ENCODE data around the gene LMNTD2.
A peak's percentile ranks its signal among the peaks of the same experiment; 100 is the strongest.

LMNTD2 gene

DNA sequence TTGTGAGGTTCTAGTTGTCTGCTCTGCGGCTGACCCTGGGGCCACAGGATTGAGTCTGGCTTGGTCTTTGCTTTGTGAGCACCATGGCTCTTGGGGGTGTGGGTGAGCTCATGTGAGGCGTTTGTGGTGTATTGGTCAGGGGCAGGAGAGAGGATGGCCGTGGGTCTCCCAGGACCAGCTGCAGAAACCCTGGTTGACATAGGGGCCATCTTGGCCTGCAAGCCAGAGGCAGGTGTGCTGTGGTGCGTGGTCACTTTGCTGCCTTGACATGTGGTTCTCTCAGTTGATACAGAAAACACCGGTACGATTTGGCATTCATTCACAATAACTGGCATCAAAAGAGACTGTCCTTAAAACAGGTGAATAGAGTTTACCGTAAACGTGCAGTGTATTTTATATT is 27.0 kb upstream of the LMNTD2 start:
- Histone ChIP-seq H3K14ac (ENCODE audit: low read length in 2 of 2) (no peak overlapping the region), H2AK5ac (ENCODE audit: low read length, severe bottlenecking) (no peak overlapping the region), H3K4me1 (ENCODE audit: control insufficient read depth, insufficient read depth, low read depth, low read length) (peaks cover 10% of the 10 kb centered on the region), H3K9ac (ENCODE audit: low read length) (no peak overlapping the region), H3K4me3 (ENCODE audit: insufficient read depth in 1 of 2, low read depth in 1 of 2, low read length in 2 of 2) (no peak overlapping the region), H3K27me3 (ENCODE audit: control insufficient read depth in 1 of 2, insufficient read depth in 1 of 2, low read length in 2 of 2) (no peaks in the 10 kb centered on the region), H2BK15ac (ENCODE audit: low read depth, poor library complexity, severe bottlenecking) (no peak overlapping the region), H3K27ac (ENCODE audit: low read length, poor library complexity, severe bottlenecking) (peak overlapping the region; percentile 79), H4K8ac (ENCODE audit: low read length) (peak overlapping the region; percentile 33), H3K4me2 (ENCODE audit: low read length, poor library complexity, severe bottlenecking) (no peak overlapping the region), H2BK5ac (ENCODE audit: low read depth, low read length, poor library complexity, severe bottlenecking) (no peak overlapping the region), H3K18ac (ENCODE audit: low read depth in 1 of 2, low read length in 2 of 2) (no peak overlapping the region), H3K9me3 (ENCODE audit: control insufficient read depth, low read length) (no peaks in the 10 kb centered on the region), H2BK120ac (ENCODE audit: low read depth, low read length) (no peak overlapping the region), H3K23ac (ENCODE audit: low read length in 2 of 2) (no peak overlapping the region), H3K36me3 (ENCODE audit: control insufficient read depth in 1 of 2, insufficient read depth in 2 of 2, low read depth in 1 of 2, low read length in 2 of 2) (peaks cover 67 to 68% of the 10 kb centered on the region in 2 experiments), H3K4ac (ENCODE audit: low read depth in 1 of 2, low read length in 2 of 2) (no peak overlapping the region), H2BK12ac (ENCODE audit: low read length in 2 of 2) (no peak overlapping the region), H3K79me1 (replicated peaks; ENCODE audit: low read length, poor library complexity, severe bottlenecking) (peaks cover 16% of the 10 kb centered on the region), H2AFZ (ENCODE audit: low read depth, low read length) (no peak overlapping the region), H4K91ac (ENCODE audit: low read length) (no peak overlapping the region)
- 65% methylated on average over 6 of the region's 8 CpGs for WGBS
- no peak for DNase-seq

DNA sequence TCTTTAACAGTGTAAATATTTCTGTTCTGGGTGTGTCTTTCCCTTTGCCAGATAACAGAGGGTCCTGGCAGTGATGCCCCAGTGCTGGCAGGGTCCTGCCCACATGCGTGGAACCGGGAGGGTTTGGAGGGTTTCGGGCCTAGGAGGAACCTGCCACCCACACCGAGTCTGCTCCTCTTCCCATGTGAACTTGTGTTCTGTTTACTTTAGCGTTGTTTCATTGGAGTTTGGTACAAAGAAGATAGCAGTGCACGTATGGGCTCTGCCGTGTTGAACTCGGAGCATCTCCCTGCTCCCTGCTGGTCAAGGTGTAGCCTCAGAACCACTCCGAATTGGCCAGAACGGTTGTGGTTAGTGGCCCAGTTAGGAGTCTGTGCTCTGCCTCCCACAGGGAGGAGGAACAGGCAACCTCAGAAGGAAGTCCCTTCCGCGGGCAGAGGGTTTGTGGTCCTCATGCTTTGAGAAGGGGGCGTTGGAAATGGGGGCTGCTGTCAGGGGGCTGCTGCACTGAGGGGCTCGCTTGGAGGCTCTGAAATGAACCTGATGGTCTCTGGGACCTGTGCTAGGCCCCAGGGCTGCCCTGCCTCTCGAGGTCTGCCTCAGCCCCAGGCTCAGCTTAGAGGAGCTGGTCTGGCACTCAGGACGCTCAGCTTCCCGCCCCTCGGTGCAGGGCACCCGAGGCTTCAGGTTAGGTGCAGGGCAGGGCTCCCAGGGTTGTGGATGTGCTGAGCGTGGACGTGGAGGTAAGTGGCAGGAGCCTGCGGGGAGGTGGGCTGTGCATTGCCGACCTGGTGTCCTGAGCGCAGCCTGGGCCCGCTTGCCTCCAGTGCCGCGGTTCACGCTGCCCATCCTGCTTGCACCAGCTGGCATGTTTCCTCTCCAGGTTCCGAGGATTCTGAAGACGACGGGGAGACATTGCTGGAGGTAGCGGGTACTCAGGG is 26.1 kb upstream of the LMNTD2 start:
- Histone ChIP-seq H3K23ac (ENCODE audit: low read length in 2 of 2) (no peak overlapping the region), H2BK12ac (ENCODE audit: low read length in 2 of 2) (no peak overlapping the region), H3K79me1 (replicated peaks; ENCODE audit: low read length, poor library complexity, severe bottlenecking) (peaks cover 11% of the 10 kb centered on the region), H2BK15ac (ENCODE audit: low read depth, poor library complexity, severe bottlenecking) (no peak overlapping the region), H3K4me3 (ENCODE audit: insufficient read depth in 1 of 2, low read depth in 1 of 2, low read length in 2 of 2) (no peak overlapping the region), H3K4me1 (ENCODE audit: control insufficient read depth, insufficient read depth, low read depth, low read length) (peaks cover 12% of the 10 kb centered on the region), H3K36me3 (ENCODE audit: control insufficient read depth in 1 of 2, insufficient read depth in 2 of 2, low read depth in 1 of 2, low read length in 2 of 2) (peaks cover 67 to 70% of the 10 kb centered on the region in 2 experiments), H3K27ac (ENCODE audit: low read length, poor library complexity, severe bottlenecking) (no peak overlapping the region), H3K14ac (ENCODE audit: low read length in 2 of 2) (no peak overlapping the region), H4K8ac (ENCODE audit: low read length) (no peak overlapping the region), H2BK120ac (ENCODE audit: low read depth, low read length) (no peak overlapping the region), H2BK5ac (ENCODE audit: low read depth, low read length, poor library complexity, severe bottlenecking) (no peak overlapping the region), H3K9me3 (ENCODE audit: control insufficient read depth, low read length) (no peaks in the 10 kb centered on the region), H3K9ac (ENCODE audit: low read length) (no peak overlapping the region), H4K91ac (ENCODE audit: low read length) (no peak overlapping the region), H3K4ac (ENCODE audit: low read depth in 1 of 2, low read length in 2 of 2) (no peak overlapping the region), H3K4me2 (ENCODE audit: low read length, poor library complexity, severe bottlenecking) (no peak overlapping the region), H2AK5ac (ENCODE audit: low read length, severe bottlenecking) (no peak overlapping the region), H2AFZ (ENCODE audit: low read depth, low read length) (no peak overlapping the region), H3K18ac (ENCODE audit: low read depth in 1 of 2, low read length in 2 of 2) (no peak overlapping the region), H3K27me3 (ENCODE audit: control insufficient read depth in 1 of 2, insufficient read depth in 1 of 2, low read length in 2 of 2) (no peaks in the 10 kb centered on the region)
- no peak for DNase-seq
- WGBS = 95% methylated on average over 32 of the region's 32 CpGs

DNA sequence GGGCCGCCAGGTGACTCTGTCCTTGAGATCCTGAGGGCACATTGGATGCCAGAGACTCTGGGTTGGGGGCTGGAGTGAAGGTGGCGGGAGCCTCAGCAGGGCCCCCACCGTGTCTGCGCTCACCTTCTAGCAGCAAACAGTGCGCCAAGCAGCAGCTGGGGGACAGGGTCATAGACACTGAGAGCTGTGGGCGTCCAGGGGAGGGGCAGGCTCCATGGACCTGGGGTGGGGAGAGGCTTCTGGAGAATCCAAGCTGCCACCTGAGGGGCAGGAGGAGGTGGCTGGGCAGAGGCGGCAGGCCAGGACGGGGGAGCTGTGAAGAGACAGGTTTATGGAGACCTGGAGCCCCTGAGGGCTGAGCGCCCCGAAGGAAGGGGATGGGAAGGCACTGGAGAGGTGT is 23.7 kb upstream of the LMNTD2 start:
- Histone ChIP-seq H3K4me2 (ENCODE audit: low read length, poor library complexity, severe bottlenecking) (no peak overlapping the region), H3K9me3 (ENCODE audit: control insufficient read depth, low read length) (no peaks in the 10 kb centered on the region), H3K23ac (ENCODE audit: low read length in 2 of 2) (no peak overlapping the region), H2BK120ac (ENCODE audit: low read depth, low read length) (no peak overlapping the region), H3K4me1 (ENCODE audit: control insufficient read depth, insufficient read depth, low read depth, low read length) (peaks cover 24% of the 10 kb centered on the region), H2BK15ac (ENCODE audit: low read depth, poor library complexity, severe bottlenecking) (no peak overlapping the region), H2BK12ac (ENCODE audit: low read length in 2 of 2) (no peak overlapping the region), H3K14ac (ENCODE audit: low read length in 2 of 2) (no peak overlapping the region), H2BK5ac (ENCODE audit: low read depth, low read length, poor library complexity, severe bottlenecking) (no peak overlapping the region), H3K27me3 (ENCODE audit: control insufficient read depth in 1 of 2, insufficient read depth in 1 of 2, low read length in 2 of 2) (no peaks in the 10 kb centered on the region), H3K18ac (ENCODE audit: low read depth in 1 of 2, low read length in 2 of 2) (no peak overlapping the region), H3K27ac (ENCODE audit: low read length, poor library complexity, severe bottlenecking) (no peak overlapping the region), H2AFZ (ENCODE audit: low read depth, low read length) (no peak overlapping the region), H3K9ac (ENCODE audit: low read length) (no peak overlapping the region), H3K79me1 (replicated peaks; ENCODE audit: low read length, poor library complexity, severe bottlenecking) (peaks cover 8% of the 10 kb centered on the region), H3K36me3 (ENCODE audit: control insufficient read depth in 1 of 2, insufficient read depth in 2 of 2, low read depth in 1 of 2, low read length in 2 of 2) (peaks cover 51 to 56% of the 10 kb centered on the region in 2 experiments), H3K4me3 (ENCODE audit: insufficient read depth in 1 of 2, low read depth in 1 of 2, low read length in 2 of 2) (no peak overlapping the region), H4K8ac (ENCODE audit: low read length) (no peak overlapping the region), H4K91ac (ENCODE audit: low read length) (no peak overlapping the region), H2AK5ac (ENCODE audit: low read length, severe bottlenecking) (no peak overlapping the region), H3K4ac (ENCODE audit: low read depth in 1 of 2, low read length in 2 of 2) (no peak overlapping the region)
- DNase-seq = no peak
- over 99% methylated on average over 8 of the region's 10 CpGs for WGBS

DNA sequence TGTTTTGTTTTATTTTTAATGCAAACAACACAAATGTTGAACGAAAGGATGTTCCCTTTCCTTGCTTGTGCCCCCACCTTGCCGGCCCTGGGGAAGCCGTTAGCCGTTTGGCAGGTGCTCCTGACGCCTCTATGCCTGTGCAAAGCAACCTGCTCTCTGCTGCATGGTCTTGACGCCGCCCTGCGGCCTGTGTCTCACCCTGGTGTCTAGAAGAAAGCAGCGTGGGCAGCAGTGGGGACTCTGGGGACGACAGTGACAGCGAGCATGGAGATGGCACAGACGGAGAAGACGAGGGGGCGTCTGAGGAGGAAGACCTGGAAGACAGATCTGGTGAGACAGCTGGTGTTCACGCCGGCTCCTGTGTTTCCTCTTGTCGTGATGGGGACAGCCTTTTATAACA is 21.2 kb upstream of the LMNTD2 start:
- Histone ChIP-seq H3K14ac (ENCODE audit: low read length in 2 of 2) (no peak overlapping the region), H3K23ac (ENCODE audit: low read length in 2 of 2) (no peak overlapping the region), H3K79me1 (replicated peaks; ENCODE audit: low read length, poor library complexity, severe bottlenecking) (peaks cover 8% of the 10 kb centered on the region), H3K4me2 (ENCODE audit: low read length, poor library complexity, severe bottlenecking) (no peak overlapping the region), H3K27me3 (ENCODE audit: control insufficient read depth in 1 of 2, insufficient read depth in 1 of 2, low read length in 2 of 2) (no peaks in the 10 kb centered on the region), H4K91ac (ENCODE audit: low read length) (no peak overlapping the region), H3K4ac (ENCODE audit: low read depth in 1 of 2, low read length in 2 of 2) (no peak overlapping the region), H2AFZ (ENCODE audit: low read depth, low read length) (no peak overlapping the region), H3K36me3 (ENCODE audit: control insufficient read depth in 1 of 2, insufficient read depth in 2 of 2, low read depth in 1 of 2, low read length in 2 of 2) (peaks cover 28 to 53% of the 10 kb centered on the region in 2 experiments), H3K4me1 (ENCODE audit: control insufficient read depth, insufficient read depth, low read depth, low read length) (peaks cover 35% of the 10 kb centered on the region), H4K8ac (ENCODE audit: low read length) (no peak overlapping the region), H2AK5ac (ENCODE audit: low read length, severe bottlenecking) (no peak overlapping the region), H2BK15ac (ENCODE audit: low read depth, poor library complexity, severe bottlenecking) (no peak overlapping the region), H3K27ac (ENCODE audit: low read length, poor library complexity, severe bottlenecking) (no peak overlapping the region), H3K9me3 (ENCODE audit: control insufficient read depth, low read length) (no peaks in the 10 kb centered on the region), H2BK12ac (ENCODE audit: low read length in 2 of 2) (no peak overlapping the region), H3K18ac (ENCODE audit: low read depth in 1 of 2, low read length in 2 of 2) (no peak overlapping the region), H2BK120ac (ENCODE audit: low read depth, low read length) (no peak overlapping the region), H3K4me3 (ENCODE audit: insufficient read depth in 1 of 2, low read depth in 1 of 2, low read length in 2 of 2) (peak overlapping the region in 1 of 2 experiments; percentile 2), H2BK5ac (ENCODE audit: low read depth, low read length, poor library complexity, severe bottlenecking) (no peak overlapping the region), H3K9ac (ENCODE audit: low read length) (peak overlapping the region; percentile 26)
- WGBS = 97% methylated on average over 17 of the region's 17 CpGs
- no peak for DNase-seq
